Measurements from ENCODE around the gene USP21. TPM values are rescaled to one million over a fixed set of nuclear protein-coding genes. Genes with fewer than 3 reads are reported as not detected.

The USP21 gene
- total RNA-seq, 2 donors from 2014 or later = 21.2 to 29.0 TPM

GRCh38 chr1:161209790-161210409 lies 50.6 kb downstream of the USP21 start:
- ATAC-seq (peak; percentile 92 to 93), DNase-seq (ENCODE audit: low spot score) (peak; percentile 79)
- peaks cover 40% of the 10 kb centered on the region for H3K36me3 Mint-ChIP-seq
- H3K27me3 Mint-ChIP-seq = no peaks in the 10 kb centered on the region
- H3K4me1 Mint-ChIP-seq (ENCODE audit: low read depth in 2 of 2) = peaks cover 29 to 36% of the 10 kb centered on the region in 2 donors
- H3K9me3 Mint-ChIP-seq = no peaks in the 10 kb centered on the region
- H3K4me3 Mint-ChIP-seq = no peak overlapping the region
- peak overlapping the region; percentile 69 to 72 for H3K27ac Mint-ChIP-seq

GRCh38 chr1:161214369-161214768 lies 55.1 kb downstream of the USP21 start:
- peaks cover 49 to 54% of the 10 kb centered on the region in 2 donors for H3K4me1 Mint-ChIP-seq (ENCODE audit: low read depth in 2 of 2)
- peaks cover 38% of the 10 kb centered on the region for H3K36me3 Mint-ChIP-seq
- DNase-seq (ENCODE audit: low spot score) (peak; percentile 40), ATAC-seq (no peak)
- H3K4me3 Mint-ChIP-seq = peak overlapping the region; percentile 92
- H3K27ac Mint-ChIP-seq = peak overlapping the region; percentile 94 to 100
- no peaks in the 10 kb centered on the region for H3K9me3 Mint-ChIP-seq
- H3K27me3 Mint-ChIP-seq = no peaks in the 10 kb centered on the region

- Mint-ChIP-seq H3K27me3 (no peaks in the 10 kb centered on the region), H3K27ac (peak within 1 kb of the TSS; percentile 94 to 100), H3K4me3 (peak within 1 kb of the TSS; percentile 92), H3K9me3 (no peaks in the 10 kb centered on the region), H3K36me3 (peaks cover 31% of the 10 kb centered on the region), H3K4me1 (ENCODE audit: low read depth in 2 of 2) (peaks cover 45 to 52% of the 10 kb centered on the region in 2 donors)
- peak; percentile 40 to 50 for ATAC-seq
- peak; percentile 84 for DNase-seq (ENCODE audit: low spot score)
Observed at GRCh38 chr1:161215076-161215475, 55.8 kb downstream of the USP21 start, which contains the start of gene FCER1G. TSS of gene FCER1G (plus strand) at chr1:161215295. CDS start at chr1:161215322, 27 bp downstream.

Other genes starting within 250 kb of the USP21 start
- not detected for gene ITLN2, start 204.7 kb upstream of the USP21 start, total RNA-seq
- gene F11R, start 138.3 kb upstream of the USP21 start, total RNA-seq = 10 to 100 TPM; 11.0 to 25.9 TPM
- gene TSTD1, start 120.5 kb upstream of the USP21 start, total RNA-seq = 10 to 100 TPM; 10.5 to 47.2 TPM
- 10 to 100 TPM; 72.2 to 77.4 TPM for gene USF1, start 113.5 kb upstream of the USP21 start, total RNA-seq
- gene ARHGAP30, start 89.6 kb upstream of the USP21 start, total RNA-seq = 100 to 1,000 TPM; 217 to 250 TPM
- gene NECTIN4, start 69.9 kb upstream of the USP21 start, total RNA-seq = not detected
- under 1 TPM in 1 of 2 donors, not detected in 1; 0.64 TPM for gene KLHDC9, start 61.1 kb upstream of the USP21 start, total RNA-seq
- 100 to 1,000 TPM in 1 of 2 donors, 10 to 100 TPM in 1; 92.6 to 122 TPM for gene PFDN2, start 41.5 kb upstream of the USP21 start, total RNA-seq
- 10 to 100 TPM; 29.3 to 37.2 TPM for gene NIT1, start 41.4 kb upstream of the USP21 start, total RNA-seq
- 10 to 100 TPM; 34.9 to 42.5 TPM for gene DEDD, start 26.8 kb upstream of the USP21 start, total RNA-seq
- gene UFC1, start 5.5 kb upstream of the USP21 start, total RNA-seq = 100 to 1,000 TPM; 100 to 114 TPM
- gene PPOX, start 6.9 kb downstream of the USP21 start, total RNA-seq = 10 to 100 TPM; 25.7 to 30.3 TPM
- gene B4GALT3, start 18.0 kb downstream of the USP21 start, total RNA-seq = 10 to 100 TPM; 61.7 to 75.0 TPM
- under 1 TPM; 0.43 to 0.89 TPM for gene ADAMTS4, start 39.6 kb downstream of the USP21 start, total RNA-seq
- gene NDUFS2, start 42.9 kb downstream of the USP21 start, total RNA-seq = 10 to 100 TPM; 86.2 to 87.8 TPM
- 100 to 1,000 TPM; 111 to 583 TPM for gene FCER1G, start 55.8 kb downstream of the USP21 start, total RNA-seq
- gene APOA2, start 64.1 kb downstream of the USP21 start, total RNA-seq = not detected
- gene TOMM40L, start 66.6 kb downstream of the USP21 start, total RNA-seq = 10 to 100 TPM; 25.9 to 27.8 TPM
- not detected for gene NR1I3, start 78.7 kb downstream of the USP21 start, total RNA-seq
- gene PCP4L1, start 99.2 kb downstream of the USP21 start, total RNA-seq = under 1 TPM in 1 of 2 donors, not detected in 1; 0.31 TPM
- 1 to 10 TPM; 4.4 to 6.6 TPM for gene MPZ, start 150.5 kb downstream of the USP21 start, total RNA-seq
- 100 to 1,000 TPM; 127 to 183 TPM for gene SDHC, start 154.9 kb downstream of the USP21 start, total RNA-seq
- gene CFAP126, start 208.4 kb downstream of the USP21 start, total RNA-seq = not detected

All from natural killer cell treated with Interleukin-12 subunit alpha and Interleukin-12 subunit beta and Interleukin-15 and Interleukin-18, amount 100 ng/mL, for 72 hours (primary cell).